ENCODE data around the gene SPATA3.
A peak's percentile ranks its signal among the peaks of the same experiment; 100 is the strongest.
"Not testable (repeated sequence)": the region's sequence is repeated elsewhere in the genome, so short reads cannot be mapped to it uniquely, and the experiment has no call there.

The SPATA3 gene

DNA sequence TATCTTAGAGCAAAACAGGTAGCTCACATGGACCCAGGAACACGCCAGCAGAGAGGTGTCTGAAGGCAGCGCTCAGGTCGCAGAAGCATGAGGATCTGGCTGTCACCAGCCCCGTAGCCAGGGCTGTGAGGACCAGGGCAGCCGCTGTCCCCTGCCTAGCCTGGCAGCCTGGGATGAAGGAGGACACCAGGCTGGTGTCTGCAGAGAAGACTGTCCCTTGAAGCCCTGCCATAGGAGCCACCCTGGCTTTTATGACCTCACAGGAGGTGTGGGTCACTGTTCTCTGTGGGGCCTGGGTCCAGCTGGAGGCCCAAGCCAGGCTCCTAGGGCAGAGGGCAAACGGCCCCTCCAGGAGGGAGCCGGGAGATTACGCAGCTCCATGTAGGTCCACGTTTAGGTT is at the start of gene SPATA3:
TSS of gene SPATA3 (plus strand) at position 301 of the 400 bp plus-strand sequence. CDS start 113 bp downstream, outside the sequence.
- DNase-seq (ENCODE audit: low spot score), result no peak

DNA sequence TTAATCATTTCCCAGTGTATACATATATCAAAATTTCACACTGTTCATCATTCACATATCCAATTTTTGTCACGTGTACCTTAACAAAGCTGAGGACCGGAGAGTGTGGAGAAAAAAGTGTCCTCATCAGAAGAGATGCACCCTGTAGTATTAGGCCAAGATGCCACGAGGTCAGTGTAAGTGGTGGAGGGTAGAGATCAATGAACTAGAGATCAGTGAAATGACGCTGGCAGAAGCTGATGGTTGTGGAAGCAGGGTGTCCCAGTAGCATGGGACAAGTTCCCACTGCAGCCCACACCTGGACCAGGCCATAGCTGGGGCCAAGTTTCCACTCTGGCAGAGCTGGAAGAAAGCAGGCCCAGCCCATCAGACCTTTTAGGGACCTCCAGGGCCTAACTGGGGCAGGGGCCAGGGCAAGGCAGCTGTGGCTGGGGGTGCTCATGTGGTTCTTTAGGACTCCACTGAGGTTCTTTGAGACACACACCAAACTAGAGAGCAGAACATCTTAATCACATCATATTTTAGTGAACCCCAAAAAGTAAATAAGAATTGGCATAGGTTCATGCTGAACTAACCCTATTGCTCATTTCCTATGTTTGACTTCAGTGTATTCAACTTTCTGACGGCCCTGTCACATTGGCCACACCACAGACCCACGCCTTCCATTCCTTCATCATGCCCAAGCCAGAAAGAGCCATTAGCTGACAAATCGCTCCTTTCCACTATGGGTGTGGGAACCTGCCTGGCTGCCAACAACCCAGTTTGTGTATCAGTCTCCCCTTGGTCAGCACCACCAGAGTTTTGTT is 49.3 kb upstream of the SPATA3 start:
- DNase-seq (ENCODE audit: low spot score), result no peak

DNA sequence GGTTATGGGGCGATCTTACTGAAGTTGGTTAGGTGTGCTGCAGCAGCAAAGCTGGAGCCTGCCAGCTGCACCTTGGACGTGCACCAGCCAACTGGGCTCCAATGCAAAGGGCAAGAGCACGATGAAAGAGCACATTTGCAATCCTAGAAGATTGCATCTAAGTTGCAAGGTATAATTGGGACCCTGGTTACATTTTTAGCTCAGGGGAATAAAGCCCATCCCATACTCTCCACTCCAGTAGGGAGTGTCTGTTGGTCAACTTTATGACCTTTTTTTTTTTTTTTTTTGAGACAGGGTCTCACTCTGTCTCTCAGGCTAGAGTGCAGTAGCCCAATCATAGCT is 48.7 kb upstream of the SPATA3 start:
- DNase-seq (ENCODE audit: low spot score), result no peak

DNA sequence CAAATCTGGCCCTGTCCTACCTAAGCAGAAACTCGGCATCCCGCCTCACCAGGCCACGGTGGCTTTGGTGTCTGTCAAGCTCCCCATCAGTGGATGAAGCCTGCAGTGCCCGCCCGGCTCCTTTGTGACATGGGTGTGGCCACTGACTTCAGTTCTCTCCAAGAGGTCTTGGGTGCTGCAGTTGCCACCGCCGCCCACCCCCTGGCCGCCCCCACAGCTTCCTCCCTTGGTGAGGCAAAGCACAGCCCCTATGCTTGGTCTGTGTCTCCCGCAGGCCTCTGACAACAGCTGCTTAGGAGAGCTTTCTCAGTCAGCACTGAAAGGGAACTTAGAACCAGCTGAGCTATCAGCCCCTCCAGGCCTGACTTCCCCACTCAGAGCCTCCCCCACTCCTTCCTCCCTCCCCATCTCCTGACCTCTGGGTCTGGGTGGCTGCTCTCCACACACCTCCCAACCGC is 48.0 kb upstream of the SPATA3 start:
- no peak for DNase-seq (ENCODE audit: low spot score)

DNA sequence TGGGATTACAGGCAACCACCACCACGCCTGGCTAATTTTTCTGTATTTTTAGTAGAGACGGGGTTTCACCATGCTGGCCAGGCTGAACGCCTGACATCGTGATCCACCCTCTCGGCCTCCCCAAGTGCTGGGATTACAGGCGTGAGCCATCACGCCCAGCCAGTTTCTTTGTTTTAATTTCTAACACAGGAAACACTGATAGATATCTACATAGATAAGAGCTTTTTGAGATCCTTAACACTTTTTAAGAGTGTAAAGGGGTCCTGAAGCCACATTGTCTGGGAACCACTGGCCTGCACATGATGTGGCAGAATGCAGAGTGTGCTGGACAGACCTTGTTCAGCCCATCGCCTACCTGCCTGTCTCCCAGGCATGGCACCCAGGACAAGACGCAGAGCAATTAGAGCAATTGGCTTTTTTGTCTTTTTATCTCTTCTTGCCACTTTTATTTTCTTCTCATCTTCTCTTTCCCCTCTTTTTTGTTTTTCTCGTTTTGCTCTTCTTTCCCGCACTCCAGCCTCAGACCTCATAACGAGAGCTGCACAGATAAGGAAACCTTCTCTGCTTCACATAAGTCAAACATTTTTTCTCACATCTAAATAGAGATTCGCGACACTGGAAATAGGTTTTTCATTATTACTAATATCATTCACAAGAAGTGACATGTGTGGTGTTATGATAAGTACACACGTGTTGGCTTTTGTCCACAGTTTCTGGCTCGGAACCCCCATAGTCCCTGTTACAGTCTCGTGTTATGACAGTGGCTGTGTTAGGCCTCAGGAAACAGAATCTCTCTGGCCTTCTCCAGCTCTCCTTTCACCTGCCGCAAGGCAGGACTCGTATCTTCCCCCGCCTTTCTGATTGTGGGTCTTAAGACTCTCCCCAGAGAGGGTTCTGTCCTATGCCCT is 45.7 kb upstream of the SPATA3 start:
- DNase-seq (ENCODE audit: low spot score), result no peak

DNA sequence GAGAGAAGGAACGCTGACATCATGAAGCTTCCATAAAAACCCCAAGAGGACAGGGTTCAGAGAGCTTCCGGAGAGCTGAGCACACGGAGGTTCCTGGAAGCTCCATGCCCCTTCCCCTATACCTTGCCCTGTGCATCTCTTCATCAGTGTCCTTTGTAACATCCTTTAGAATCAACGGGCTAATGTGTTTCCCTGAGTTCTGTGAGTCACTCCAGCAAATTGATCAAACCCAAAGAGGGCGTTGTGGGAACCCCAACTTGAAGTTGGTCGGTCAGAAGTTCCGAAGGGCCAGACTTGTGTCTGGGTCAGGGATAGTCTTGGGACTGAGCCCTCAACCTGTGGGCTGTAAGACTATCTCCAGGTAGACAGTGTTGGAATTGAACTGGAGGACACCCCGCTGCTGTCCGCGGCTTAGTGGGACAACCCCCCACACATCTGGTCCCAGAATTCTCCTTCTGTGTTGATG is 45.0 kb upstream of the SPATA3 start:
- no peak for DNase-seq (ENCODE audit: low spot score)

DNA sequence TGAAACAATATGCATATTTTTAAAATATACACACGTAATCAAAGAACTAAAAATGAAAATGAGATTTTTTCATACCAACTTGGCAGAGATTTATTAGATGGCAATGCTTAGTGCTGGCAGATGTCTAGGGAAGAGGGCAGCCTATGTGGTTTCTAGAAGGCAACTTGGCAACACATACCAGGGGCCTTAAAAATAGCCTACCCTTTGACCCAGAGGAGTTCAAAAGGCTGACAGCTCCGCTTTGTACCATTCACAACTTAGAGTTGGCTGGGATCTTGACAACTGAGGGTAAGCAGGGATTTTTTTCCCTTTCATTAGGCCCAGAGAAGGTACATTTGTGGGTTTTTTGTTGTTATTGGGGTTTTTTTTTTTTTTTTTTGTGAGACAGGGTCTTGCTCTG is 44.5 kb upstream of the SPATA3 start:
- DNase-seq (ENCODE audit: low spot score), result no peak

DNA sequence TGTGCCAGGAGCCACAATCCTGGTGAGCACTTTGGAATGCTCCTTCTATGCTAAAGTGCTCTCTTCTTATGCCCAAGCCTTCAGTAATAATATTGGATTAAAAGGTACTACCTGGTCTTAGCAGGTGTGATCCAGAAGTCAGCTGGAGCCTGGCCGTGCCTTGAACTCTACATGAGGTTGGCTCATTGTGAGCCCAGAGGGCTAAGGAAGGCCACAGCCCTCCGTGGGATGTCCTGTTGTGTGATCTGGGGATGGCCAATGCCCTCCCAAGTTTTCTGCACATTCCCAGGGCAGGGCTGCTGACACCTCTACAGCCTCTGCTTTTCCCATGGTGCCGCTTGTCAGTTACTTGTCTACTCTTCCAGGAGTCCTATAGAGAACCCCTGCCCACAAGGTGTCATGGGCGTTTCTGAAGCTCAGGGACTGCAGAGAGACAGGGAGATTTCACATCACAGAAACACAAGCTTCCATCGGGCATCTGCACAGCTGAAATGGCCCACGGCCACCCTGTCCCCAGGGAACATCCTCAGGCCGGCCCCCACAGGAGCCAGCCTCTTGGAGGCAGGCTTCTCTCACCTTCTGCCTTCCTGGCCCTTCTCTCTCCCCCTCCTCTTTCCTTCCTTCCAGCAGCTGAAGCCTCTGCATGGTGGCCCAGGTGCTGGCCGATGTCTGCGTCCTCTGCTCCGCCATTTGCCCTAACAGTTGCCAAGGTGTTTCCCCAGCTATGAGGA is 43.5 kb upstream of the SPATA3 start:
- no peak for DNase-seq (ENCODE audit: low spot score)

DNA sequence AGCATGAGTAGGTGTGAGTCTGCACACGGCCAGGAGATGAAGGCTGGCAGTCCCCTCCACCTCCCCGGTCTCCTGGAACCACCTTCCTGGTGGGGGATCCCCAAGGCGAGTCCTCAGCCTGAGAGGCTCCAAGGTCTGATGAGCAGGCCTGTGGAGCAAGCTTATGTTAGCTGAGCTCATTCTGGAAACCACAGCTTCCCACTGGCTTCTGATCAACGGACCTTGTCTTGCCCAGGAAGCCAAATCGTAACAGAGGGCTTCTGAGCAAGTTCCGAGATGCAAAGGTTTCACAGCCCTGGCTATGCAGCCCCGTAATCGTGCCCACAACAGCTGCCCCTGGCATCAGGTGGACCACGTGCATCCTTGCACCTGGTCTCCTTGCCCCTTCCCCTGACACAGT is 42.1 kb upstream of the SPATA3 start:
- no peak for DNase-seq (ENCODE audit: low spot score)

DNA sequence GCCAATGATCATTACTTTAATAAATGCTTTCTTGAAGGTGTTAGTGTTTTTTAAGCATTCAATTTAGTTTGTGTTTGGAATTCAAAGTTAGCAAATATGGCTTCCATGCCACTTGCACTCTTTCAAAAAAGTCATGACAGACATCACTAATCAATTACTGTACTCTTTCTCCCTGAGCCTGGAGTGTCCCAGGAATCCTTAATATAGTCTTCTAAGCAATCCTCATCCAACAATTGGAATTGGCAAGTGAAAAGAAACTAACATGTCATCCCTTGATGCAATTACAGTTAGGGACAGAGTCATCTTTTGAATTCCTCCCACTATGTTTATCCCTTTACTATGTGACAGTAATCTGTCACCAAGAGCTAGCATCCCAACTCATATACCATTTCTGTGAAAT is 41.2 kb upstream of the SPATA3 start:
- DNase-seq (ENCODE audit: low spot score), result no peak

DNA sequence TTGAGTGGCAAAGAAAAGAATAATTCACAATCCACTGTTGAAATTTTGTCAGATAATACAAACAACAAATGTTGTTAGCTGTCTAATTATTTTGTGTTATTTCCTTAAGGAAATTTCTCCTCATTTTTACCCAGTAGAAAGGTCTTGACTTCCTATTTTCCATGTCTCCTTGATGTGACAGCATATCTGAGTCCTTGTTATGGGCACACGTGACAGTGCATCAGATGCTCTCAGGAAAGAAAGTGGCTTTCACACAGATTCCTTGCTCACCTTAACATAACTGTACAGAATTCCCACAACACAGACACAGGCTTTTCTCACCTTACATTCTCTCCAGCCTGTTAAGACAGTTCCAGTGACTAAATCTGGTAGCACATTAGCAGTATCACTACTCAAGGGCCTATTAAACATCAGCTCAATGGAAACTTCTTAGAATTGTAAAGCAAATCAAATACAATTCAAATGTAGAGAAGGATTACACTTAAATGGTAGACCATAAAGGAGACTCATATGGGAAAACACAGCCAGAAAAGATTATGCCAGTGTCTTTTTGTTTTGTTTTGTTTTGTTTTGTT is 40.7 kb upstream of the SPATA3 start:
- no peak for DNase-seq (ENCODE audit: low spot score)

DNA sequence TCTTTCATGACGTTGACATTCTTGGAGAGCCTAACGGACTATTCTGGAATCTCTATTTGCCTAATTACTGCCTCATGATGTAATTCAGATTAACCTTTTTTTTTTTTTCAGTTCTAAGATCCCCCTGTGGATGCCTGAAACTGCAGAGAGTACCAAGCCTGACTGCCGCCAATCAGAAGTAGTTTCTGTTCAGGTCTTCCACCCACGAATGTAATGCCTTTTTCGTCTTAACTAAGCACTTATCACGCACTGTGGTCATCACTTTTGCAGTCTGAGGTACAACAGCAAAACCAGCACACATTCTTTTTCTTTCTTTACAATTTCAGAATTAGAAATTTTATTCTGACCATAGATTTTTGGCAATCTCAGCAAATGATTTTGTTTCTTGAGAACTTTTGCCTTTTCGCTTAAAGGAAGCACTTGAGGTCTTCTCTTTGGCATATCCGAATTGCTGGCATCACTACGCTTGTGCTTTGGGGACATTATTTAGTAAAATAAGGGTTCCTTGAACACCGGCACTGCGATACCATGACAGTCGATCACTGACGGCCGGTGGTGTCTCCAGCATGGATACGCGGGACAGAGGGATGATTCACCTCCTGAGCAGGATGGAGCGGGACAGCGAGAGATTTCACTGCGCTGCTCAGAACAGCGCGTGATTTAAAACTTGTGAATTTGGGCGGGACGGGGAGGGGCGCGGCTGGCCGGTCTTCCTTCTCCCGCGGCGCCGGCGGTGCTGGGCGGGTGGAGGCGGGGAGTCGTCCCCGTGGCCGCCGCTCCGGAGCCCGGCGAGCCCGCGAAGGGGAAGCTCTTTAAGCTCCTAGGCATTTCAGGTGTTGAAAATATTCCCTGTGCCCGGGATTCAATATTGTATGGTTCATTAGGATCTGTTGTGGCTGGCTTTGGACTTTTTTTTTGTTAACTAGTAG is 38.8 kb upstream of the SPATA3 start:
- DNase-seq (ENCODE audit: low spot score), result peak; percentile 76

DNA sequence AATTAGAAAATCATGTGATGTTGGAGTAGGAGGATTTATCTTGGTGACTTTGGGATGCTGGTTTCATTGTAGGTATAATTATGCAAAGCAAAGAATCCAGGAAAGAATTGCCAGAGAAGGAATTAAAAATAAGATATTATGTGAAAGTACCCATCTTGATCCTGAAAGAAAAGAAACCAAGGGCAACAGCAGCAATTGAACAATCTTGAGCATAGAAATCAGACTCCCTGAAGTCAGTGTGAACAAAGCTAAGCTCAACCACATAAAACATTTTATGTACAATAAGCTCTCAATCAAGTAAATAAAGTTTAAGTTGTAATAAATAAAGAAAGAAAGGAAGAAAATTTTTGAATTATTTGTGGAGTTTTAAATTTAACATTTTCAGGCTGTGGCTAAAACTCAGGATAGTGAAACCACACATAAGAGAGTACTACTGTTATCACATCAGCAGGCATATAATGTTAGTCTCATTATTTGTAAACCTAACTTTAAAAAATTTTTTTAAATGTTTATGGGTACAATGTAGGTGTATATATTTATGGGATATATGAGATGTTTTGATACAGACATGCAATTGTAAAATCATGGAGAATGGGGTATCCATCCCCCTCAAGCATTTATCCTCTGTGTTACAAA is 38.0 kb upstream of the SPATA3 start:
- no peak for DNase-seq (ENCODE audit: low spot score)

DNA sequence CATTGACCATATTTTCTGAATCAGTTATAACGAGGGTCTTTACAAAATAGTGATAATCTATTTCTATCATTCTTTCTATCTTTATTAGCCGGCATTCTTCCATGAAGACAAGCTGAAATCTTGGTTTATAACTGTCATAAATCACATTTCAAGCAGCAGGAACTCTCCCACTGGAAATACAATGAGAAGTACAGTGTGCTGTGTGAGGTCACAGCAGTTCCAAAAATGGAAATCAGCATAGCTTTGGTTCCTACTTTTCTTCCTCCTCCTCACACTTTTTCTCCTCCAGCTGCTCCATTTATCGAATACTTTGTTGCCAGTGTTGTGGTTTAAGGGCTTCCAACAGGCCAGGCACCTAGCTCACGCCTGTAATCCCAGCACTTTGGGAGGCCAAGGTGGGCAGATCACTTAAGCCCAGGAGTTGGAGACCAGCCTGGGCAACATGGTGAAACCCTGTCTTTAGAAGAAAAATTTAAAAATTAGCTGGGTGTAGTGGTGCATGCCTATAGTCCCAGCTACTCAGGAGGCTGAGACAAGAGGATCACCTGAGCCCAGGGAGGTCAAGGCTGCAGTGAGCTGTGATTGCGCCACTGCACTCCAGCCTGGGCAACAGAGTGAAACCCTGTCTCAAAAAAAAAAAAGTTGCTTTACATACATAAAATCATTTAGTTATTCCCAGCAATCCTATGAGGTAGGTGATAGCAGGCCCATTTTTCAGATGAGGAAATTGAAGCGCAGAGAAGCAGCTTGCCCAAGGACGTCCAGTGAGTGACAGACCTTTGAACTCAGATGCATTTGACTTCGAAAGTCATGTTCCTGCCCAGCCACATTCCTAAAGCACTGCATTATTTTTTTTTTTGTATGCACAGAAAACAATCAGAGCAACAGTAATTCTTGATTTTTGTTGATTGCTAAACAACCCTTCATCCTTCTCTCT is 36.8 kb upstream of the SPATA3 start:
- DNase-seq (ENCODE audit: low spot score), result no peak

DNA sequence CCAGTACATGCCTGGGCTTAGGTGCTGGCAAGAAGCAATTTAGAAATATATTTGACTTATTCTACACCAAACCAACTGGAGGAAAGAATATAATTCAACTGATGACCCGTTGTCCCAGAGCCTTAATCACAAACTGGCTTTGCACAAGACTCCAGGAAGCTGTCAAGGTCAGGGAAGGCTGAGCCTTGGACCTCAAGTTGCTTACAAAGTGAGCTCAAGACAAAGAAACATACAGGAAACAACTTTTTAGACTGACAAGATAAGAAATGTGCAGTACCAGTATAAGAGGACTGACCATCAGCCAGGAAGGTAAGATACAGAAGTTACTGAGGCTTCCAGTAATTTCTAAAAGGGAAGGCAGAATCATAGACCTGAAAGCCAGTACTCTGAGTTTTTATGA is 35.9 kb upstream of the SPATA3 start:
- DNase-seq (ENCODE audit: low spot score), result no peak

DNA sequence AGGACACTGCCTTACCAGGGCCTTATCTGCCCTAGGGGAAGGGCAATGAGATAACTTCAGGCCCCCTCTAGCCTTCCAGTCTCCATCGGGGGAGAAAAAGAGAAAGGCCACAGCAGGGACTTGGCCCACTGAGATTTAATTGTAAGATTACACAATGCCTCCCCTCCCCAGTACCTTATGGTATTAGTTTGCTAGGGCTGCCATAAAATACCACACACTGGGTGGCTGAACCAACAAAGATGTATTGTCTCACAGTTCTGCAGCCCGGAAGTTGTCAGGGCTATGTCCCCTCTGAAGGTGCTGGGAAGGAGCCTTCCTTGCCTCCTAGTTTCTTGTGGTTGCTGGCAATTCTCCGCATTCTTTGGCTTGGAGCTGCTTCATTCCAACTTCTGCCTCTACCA is 34.8 kb upstream of the SPATA3 start:
- DNase-seq (ENCODE audit: low spot score), result no peak

DNA sequence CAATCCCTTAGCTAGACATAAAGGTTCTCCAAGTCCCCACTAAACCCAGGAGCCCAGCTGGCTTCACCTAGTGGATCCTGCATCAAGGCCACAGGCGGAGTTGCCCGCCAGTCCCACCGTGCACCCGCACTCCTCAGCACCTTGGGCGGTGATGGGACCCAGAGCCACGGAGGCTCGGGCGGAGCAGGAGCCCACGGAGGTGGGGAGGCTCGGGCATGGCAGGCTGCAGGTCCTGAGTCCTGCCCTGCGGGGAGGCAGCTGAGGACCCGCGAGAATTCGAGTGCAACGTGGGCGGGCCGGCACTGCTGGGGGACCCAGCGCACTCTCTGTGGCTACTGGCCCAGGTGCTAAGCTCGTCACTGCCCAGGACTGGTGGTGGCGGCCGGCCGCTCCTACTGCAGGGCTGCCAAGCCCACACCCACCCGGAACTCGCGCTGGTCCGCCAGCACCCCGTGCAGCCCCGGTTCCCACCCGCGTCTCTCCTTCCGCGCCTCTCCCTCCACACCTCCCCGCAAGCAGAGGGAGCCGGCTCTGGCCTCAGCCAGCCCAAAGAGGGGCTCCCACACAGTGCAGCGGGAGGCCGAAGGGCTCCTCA is 31.7 kb upstream of the SPATA3 start:
- DNase-seq (ENCODE audit: low spot score), result no peak

DNA sequence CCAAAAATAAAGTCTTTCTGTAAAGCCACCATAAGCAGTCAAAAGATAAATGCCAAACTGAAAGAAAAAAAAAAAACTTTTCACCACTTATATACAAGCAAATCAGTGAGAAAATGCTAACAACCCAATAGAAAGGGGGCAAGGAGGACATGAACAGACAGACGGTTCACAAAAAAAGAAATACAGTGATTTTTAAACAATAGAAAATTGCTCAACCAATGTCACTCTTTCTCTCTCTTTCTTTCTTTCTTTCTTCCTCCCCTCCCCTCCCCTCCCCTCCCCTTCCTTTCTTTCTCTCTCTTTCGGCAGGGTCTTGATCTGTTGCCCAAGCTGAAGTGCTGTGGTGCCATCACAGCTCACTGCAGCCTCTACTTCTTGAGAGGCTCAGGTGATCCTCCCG is 28.8 kb upstream of the SPATA3 start:
- no peak for DNase-seq (ENCODE audit: low spot score)

DNA sequence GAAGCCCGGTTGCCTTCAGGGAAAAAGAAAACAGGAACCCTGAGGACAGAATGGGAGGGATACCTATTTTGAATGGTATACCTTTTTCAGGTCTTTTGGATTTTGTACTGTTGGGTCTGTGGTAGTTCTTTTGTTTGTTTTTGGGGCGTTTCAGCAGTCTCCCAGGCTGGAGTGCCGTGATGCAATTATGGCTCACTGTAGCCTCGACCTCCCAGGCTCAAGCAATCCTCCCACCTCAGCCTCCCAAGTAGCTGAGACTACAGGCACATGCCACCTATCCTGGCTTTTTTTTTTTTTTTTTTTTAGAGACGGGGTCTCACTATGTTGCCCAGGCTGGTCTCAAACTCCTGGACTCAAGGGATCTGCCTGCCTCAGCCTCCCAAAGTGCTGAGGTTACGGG is 27.6 kb upstream of the SPATA3 start:
- DNase-seq (ENCODE audit: low spot score), result not testable (repeated sequence)

All from iPS-NIHi11 (cell line).